GM20431 (cell line): ENCODE data around the gene NEMF.
"Not testable (repeated sequence)": the region's sequence is repeated elsewhere in the genome, so short reads cannot be mapped to it uniquely, and the experiment has no call there.

ENCODE experiments used
- in situ Hi-C: fragments of 300-500 bp; cut with MseI, MboI; formaldehyde crosslinking; loops from one replicate; pipeline ENCODE4 v1.15.0; 2020; ENCODE audit warnings: low sequenced_read_pairs; ENCODE audit not compliant: unreplicated experiment

The NEMF gene

DNA sequence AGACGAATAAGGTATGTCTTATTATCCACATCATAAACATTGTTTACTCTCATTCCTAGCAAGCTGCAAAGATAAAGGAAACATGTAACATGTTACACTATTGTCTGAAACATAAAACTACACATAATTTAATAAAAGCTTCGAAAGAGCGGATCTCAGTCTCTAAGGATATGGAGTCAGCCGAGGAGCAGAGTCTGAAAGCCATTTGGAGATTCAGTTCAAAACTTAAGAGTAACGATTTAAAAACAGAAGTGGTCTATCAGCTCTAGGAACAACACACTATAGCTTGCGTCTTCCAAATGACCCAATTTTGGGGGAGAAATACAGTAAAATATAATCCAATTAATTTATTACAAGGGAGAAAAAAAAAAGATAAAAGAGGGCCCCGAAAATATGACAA is 775 bp downstream of the NEMF start:
- in situ Hi-C loops, result no loop called here

DNA sequence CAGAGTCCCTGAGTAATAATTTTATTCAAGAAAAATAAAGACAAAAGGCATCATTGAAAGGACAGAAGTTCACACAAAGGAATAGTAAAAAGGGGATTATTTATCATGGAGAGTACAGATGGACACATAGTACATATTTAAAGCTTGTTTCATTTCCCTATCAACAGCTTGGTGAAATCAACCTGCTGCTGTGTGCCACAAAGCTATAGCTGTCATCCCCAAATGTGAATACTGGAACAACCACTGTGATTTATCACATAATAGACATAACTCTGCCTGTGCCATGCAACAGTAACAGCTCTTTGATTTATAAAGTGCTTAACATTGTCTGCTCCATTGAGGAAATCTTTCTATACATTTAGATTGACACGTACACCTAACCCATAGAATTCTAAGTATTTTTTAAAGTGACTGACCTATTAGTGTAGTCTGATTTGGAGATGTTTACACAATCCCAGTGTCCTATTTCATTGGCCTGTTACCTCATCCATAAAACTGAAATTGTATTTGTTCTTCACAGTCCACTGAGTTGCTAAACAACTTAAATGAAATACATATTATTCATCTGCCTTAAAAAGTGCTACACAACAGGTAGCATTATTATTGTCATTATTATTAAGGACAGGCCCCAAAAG is 3.3 kb downstream of the NEMF start:
- in situ Hi-C loops, result no loop called here

DNA sequence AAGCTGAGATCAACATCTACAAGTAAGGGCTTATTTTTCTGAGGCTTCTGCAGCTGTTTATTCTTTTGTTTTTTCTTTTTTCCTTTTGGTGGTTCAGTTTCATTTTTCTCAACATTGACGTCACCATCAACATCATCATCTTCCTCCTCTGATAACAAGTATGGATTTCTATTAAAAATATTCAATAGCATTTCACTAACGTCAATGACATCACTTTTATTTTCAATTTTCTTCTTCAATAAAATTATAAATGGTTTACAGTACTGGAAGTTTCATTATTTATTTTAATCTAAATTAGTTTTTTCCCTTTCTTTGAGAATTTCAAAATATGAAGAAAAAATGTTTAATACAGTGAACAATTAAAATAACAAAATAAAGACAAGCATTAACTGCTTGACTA is 23.9 kb downstream of the NEMF start:
- in situ Hi-C loops, result no loop called here

GRCh38 chr14:49820176-49820575 is 32.4 kb downstream of the NEMF start:
- in situ Hi-C loops, result no loop called here

DNA sequence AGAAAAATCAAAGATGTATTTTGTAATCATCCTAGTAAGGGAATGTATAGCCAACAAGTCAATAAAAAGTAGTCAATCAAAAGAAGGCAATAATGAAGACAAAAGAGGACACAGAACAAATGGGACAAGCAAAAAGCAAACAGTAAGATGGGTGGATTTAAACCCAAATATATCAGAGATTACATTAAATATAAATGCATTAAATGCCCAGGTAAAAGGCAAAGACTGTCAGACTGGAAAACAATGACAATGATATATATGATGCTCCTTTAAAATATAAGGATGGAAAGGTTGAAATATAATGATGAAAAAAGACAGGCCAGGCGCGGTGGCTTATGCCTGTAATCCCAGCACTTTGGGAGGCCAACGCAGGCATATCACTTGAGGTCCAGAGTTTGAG is 35.7 kb downstream of the NEMF start:
- in situ Hi-C loops, result no loop called here

- in situ Hi-C loops, result not testable (repeated sequence)
Observed at GRCh38 chr14:49816118-49816517, 36.5 kb downstream of the NEMF start.

DNA sequence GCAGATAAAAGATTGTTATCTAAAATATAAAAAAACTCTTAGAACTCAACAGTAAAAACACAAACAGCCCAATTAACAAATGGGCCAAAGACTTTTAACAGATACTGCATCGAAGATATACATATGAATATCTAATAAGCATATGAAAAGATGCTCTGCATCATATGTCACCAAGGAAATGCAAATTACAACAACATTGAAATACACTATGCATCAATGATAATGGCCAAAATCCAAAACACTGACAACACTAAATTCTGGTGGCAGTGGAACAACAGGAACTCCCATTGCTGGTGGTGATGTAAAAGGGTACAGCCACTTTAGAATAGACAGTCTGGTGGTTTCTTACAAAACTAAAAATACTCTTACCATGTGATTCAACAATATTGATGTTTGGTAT is 43.8 kb downstream of the NEMF start:
- in situ Hi-C loops, result no loop called here

DNA sequence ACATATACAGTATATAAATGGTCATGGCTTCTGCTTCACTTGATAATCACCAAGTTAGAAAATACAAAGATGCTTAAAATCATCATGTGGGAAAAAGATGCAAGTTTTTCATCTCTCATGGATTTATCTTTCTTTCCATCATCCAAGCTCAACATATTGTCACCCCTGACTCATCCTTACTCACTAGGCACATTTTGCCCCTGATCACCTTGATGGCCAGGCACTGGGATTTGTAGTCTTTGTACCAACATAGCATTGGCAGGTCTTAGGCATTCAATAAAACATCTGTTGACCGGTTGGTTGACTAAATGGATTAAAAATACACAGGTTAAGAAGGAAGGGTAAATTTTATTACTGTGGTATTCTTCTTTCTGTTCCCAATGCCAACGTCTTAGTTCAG is 56.6 kb downstream of the NEMF start:
- in situ Hi-C loops, result no loop called here

DNA sequence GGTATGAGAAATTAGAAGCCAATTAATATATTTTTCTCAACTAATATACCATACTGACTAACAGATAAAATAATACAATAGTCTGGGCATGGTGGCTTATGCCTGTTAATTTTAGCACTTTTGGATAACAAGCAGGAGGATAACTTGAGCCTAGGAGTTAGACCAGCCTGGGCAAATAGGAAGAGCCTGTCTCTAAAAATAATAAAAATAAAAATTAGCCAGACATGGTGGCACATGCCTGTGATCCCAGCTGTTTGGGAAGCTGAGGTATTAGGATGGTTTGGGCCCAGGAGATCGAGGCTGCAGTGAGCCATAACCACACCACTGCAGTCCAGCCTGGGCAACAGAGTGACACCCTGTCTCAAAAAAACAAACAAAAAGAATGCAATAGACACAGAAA is 60.0 kb downstream of the NEMF start:
- in situ Hi-C loops, result no loop called here

DNA sequence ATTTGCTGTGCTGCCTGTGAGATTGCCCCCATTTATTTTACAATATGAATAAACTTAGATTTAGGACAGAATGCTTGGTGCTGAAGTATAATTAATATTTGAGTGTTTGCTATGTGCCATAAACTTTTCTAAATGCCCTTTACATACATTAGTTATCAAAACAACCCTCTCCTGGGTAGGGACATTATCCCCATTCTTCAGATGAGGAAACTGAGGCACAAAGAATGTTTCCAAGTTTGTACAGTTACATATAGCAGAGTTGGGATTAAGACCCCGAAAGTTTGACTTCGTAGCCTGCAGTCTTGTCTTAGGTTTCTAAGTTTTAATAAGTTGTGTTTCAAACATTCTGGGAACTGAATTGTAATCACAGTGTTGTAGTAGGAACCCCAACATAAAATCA is 66.3 kb downstream of the NEMF start:
- in situ Hi-C loops, result no loop called here

DNA sequence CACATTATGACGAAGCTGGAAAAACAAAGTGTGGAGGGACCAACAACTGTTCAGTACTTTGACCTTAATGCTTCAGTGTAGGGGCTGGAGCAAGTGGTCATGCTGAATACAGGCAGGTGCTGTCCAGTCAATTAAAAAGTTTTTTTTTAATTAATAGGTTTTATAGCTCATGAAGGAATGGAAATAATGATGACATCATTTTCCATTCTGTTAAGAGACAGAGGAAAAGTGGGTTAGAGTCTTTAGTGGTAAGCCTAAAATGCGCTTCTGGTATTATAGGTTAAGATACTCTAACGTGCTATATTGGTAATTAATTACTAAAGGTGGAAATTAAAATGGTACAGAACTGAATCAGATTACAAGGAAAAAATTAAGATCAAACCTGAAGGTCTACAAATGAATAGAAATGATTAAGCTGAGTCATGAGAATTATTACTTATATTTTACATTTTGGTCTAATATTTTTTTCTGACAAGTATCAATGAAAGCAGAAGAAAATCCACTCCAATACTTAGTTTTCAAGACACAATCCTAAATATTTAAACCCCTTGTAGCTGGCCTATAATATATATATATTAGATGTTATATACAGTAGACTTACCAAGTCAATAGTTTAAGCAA is 69.1 kb downstream of the NEMF start:
- in situ Hi-C loops, result no loop called here

GRCh38 chr14:49781040-49781439 is 71.5 kb downstream of the NEMF start:
- in situ Hi-C loops, result not testable (repeated sequence)

GRCh38 chr14:49778421-49778820 is 74.2 kb downstream of the NEMF start:
- in situ Hi-C loops, result no loop called here

DNA sequence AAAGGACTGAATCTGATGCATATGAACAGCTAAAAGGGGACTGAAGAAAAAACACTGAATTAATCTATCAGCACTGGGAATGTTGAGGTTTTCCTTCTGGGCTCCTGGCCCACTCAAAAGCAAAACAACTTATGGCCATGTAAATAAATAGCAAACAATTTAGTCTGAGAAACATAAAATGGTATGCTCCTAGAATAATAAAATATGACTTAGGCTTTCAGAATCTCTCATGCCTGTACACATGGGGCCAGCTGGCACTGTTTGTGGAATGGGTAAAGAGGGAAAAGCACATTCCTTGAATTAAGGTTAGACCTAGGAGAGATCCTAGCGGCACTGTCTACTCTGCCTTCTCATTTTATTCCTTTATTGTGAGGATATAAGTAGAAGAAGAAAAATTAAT is 78.5 kb downstream of the NEMF start:
- in situ Hi-C loops, result no loop called here

- in situ Hi-C loops, result not testable (repeated sequence)
Observed at GRCh38 chr14:49771691-49772090, 80.9 kb downstream of the NEMF start.

DNA sequence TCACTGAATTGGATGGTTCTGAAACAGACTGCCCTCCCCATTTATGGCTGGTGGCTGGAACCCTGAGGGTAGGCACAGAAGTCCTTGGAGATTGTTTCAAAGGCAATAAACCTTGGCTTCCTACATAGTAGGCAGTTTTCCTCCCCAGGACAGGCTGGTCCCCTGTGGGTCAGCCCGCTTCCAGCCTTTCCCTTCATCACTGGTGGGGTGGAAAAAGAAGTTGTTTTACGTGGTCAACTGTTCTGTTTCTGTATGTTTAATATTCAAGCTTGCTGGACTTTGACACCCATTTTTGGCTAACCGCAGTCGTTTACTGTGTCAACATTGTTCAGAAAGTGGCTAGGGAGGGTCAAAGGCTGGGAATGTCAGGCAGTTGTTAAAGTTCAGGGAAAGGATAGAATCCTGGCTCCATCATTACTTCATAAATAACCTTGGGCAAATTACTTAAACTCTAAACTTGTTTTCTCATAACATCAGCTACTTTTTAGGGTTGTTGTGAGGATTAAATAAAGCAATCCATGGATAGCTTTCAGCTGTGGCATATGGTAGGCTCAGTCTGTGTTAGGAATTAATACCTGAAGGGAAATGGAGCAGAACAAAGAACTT is 82.3 kb downstream of the NEMF start:
- in situ Hi-C loops, result no loop called here

DNA sequence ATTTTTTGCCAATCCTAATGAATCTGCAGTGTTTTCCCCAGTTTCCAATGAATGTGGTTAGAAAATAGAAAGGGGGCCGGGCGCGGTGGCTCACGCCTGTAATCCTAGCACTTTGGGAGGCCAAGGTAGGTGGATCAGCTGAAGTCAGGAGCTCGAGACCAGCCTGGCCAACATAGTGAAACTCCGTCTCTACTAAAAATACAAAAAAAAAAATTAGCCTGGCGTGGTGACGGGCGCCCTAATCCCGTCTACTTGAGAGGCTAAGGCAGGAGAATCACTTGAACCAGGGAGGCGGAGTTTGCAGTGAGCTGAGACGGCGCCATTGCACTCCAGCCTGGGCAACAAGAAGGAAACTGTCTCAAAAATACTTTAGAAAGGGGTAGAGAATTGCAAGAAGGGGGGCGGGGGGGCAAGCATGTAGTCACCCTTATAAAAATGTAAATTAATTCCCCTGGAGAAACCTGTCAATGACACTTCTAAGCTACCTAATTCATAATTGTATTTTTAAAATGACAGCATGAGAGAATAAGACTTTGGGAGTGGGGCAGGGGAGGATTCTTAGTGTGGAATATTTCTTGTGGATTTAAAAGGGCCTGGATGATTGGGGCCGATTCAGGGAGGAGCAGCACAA is 82.9 kb downstream of the NEMF start:
- in situ Hi-C loops, result no loop called here

DNA sequence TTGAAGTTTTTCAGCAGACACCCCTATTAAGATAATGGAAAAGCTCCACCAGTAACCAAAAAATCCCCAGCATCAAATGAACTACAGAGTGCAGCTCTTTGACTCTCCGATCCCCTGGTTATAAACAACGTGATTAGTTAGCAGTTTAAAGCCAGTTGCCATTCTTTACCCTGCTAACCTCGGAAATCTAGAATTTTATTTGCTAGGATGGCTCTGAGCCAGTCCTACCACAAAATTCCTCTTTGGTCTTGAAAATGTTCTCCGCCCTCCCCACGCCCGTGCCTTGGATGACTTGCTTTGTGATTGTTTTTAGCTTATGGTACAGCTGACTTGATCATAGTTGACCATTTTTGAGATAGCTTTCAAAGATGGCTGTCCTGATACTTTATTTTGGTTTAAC is 83.4 kb downstream of the NEMF start:
- in situ Hi-C loops, result no loop called here

- in situ Hi-C loops, result no loop called here
Observed at GRCh38 chr14:49768301-49769121, 84.1 kb downstream of the NEMF start.

DNA sequence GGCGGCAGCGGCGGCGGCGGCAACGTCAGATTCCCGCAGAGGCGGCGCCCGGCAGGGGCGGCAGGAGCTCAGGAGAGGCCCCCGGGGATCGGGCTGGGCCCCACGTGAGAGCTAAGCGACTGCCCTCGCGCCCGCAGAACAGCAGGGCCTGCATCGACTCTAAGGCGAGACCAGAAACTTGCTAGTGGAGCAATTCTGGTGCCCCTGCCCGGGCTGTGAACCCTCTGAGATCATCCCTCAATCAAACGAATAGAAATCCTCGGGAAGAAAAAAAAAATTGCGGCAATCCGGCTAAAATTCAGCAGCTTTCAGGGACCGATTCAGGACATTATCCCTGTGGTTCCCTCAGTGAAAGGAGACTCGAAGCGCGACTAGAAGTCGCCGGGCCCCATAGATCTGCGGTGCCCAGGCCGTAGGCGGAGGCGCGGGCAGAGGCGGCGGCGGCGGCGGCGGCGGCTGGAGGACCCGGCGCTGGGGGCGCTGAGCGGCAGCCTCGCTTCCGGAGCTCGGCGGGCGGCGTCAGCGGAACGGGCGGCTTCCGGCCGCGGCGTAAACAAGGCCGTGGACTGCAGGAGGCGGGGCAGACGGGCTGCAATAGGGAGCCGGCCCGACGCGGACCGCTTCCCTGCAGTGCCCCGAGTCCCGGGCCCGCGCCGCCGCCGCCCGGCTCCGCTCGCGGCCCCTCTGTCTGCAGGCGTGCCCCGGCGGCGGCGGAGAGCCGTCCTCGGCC is 84.9 kb downstream of the NEMF start, which contains the start of gene KLHDC2:
Gene KLHDC2, plus strand, starts transcription at position 583 of the 730 bp plus-strand sequence. CDS start 316 bp downstream, outside the sequence.
- in situ Hi-C loops, result no loop called here
